ENCODE data around the gene CHPF. TPM values are rescaled to one million over a fixed set of nuclear protein-coding genes. Genes with fewer than 3 reads are reported as not detected.

CHPF gene
- total RNA-seq, 1 experiment from 2014 or later: 17.5 TPM

DNA sequence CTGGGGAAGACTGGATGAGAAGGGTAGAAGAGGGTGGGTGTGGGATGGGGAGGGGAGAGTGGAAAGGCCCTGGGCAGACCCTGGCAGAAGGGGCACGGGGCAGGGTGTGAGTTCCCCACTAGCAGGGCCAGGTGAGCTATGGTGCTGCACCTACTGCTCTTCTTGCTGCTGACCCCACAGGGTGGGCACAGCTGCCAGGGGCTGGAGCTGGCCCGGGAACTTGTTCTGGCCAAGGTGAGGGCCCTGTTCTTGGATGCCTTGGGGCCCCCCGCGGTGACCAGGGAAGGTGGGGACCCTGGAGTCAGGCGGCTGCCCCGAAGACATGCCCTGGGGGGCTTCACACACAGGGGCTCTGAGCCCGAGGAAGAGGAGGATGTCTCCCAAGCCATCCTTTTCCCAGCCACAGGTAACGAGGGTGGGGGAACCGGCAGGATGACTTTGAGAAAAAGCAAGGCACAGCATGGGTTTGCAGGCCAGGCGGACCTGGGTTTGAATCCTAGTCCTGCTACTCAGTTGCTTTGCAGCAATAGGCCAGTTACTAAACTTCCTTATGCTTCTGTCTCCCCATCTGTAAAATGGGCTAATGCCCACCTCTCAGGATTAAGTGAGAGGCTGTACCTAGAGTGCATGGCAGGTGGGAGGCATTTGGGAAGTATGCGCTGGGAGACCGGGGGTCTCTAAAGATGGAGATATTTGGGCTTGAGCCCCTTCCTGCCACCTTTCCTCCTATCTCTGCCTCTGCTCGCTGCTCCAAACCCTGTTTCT, 28.8 kb upstream of the CHPF start, which contains the start of gene INHA:
INHA (plus strand) TSS at position 74 of the 765 bp plus-strand sequence; CDS start at position 139, 65 bp downstream.
- peak within 1 kb of the TSS; percentile 59; the same call in 1 of the 2 replicates for H3K27ac ChIP-seq (ENCODE audit: low read length)
- peak within 1 kb of the TSS; percentile 38 to 49 for H3K4me3 ChIP-seq (ENCODE audit: low read depth in 2 of 2, low read length in 2 of 2)
- POLR2A ChIA-PET: interaction anchor here (1.4 kb wide), 1 partner anchor 25 kb away, joined by 3 read pairs; no protein-coding TSS in a partner anchor
- peaks cover 18% of the 10 kb centered on the region for H3K4me1 ChIP-seq (ENCODE audit: control insufficient read depth, insufficient read depth, low read length)
- H3K27me3 ChIP-seq (ENCODE audit: control insufficient read depth, insufficient read depth, low read length): no peaks in the 10 kb centered on the region
- no peaks in the 10 kb centered on the region for H3K36me3 ChIP-seq (ENCODE audit: control insufficient read depth, insufficient read depth, low read length)
- ATAC-seq: no peak
- intact Hi-C loops (cut with micrococcal nuclease; ENCODE audit: unreplicated experiment) (no loop called here), in situ Hi-C loops (cut with HindIII; ENCODE audit: low pct_unique_long_range_greater_than_20kb, low sequenced_read_pairs) (no loop called here)
- no TSS peak for BruUV-seq (replicated peaks)
- no peak for DNase-seq (ENCODE audit: low read depth, low spot score)
- TF ChIP-seq, protein P1, sequence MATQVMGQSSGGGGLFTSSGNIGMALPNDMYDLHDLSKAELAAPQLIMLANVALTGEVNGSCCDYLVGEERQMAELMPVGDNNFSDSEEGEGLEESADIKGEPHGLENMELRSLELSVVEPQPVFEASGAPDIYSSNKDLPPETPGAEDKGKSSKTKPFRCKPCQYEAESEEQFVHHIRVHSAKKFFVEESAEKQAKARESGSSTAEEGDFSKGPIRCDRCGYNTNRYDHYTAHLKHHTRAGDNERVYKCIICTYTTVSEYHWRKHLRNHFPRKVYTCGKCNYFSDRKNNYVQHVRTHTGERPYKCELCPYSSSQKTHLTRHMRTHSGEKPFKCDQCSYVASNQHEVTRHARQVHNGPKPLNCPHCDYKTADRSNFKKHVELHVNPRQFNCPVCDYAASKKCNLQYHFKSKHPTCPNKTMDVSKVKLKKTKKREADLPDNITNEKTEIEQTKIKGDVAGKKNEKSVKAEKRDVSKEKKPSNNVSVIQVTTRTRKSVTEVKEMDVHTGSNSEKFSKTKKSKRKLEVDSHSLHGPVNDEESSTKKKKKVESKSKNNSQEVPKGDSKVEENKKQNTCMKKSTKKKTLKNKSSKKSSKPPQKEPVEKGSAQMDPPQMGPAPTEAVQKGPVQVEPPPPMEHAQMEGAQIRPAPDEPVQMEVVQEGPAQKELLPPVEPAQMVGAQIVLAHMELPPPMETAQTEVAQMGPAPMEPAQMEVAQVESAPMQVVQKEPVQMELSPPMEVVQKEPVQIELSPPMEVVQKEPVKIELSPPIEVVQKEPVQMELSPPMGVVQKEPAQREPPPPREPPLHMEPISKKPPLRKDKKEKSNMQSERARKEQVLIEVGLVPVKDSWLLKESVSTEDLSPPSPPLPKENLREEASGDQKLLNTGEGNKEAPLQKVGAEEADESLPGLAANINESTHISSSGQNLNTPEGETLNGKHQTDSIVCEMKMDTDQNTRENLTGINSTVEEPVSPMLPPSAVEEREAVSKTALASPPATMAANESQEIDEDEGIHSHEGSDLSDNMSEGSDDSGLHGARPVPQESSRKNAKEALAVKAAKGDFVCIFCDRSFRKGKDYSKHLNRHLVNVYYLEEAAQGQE (IDR thresholded peaks at IDR 0.05; ENCODE audit: insufficient read depth in 1 of 2, low read depth in 2 of 2, low read length in 1 of 2): no peak
- TF ChIP-seq POLR2AphosphoS5 (IDR thresholded peaks at IDR 0.05; ENCODE audit: low read depth, low read length): no peak
- no peak for TF ChIP-seq SIN3A (IDR thresholded peaks at IDR 0.05; ENCODE audit: borderline replicate concordance, insufficient read depth, low read depth, low read length)
- CTCF ChIA-PET: interaction anchor here (0.8 kb wide), 1 partner anchor 12 kb away, joined by 3 read pairs; no protein-coding TSS in a partner anchor
- no peaks in the 10 kb centered on the region for H3K9me3 ChIP-seq (ENCODE audit: control insufficient read depth, insufficient read depth, low read depth, low read length)

DNA sequence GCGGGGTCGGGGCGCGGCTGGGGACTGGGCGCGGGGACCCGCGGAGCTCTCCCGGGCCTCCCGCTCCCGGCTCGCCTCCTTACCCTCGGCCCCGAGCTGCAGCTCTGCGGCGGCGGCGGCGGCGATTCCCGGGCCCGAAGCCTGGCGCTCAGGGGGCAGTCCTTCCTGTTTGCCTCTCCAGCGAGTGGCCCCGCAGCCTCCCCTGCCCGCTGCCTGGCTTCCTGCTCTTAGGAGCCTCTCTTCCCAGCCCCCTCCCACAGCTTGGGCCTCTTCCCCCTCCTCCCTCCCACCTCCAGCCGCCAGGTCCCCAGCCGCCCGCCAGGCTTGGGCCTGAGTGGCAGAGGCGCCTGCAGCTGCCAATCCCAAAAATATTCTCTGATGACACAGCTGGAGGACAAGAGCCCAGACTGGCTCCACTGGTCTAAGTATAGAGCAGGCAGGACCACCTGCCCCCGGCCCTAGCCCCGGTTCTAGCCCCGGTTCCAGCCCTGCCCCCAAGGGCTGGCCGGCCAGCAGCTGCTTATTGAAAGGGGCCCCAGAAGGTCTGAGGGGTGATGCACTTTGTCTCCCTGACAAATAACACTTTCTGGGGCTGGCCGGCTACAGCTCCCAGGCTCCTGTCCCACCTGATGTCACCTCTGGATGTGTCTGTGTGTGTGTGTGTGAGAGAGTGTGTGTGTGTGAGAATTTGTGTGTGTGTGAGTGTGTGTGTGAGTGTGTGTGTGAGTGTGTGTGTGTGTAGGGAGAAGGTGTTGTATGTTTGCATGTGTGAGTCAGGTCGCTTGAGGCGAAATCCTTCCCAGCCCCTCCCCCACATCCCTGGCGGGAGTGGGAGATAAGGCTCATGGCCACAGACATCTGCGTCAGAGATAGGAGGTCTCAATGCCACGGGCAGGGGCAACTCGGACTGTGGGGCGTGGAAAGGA, 28.0 kb upstream of the CHPF start, which contains the start of gene OBSL1:
OBSL1 (minus strand) TSS at position 229 of the 926 bp plus-strand sequence. CDS start 307 bp downstream, outside the sequence.
- H3K36me3 ChIP-seq (ENCODE audit: control insufficient read depth, insufficient read depth, low read length): no peaks in the 10 kb centered on the region
- in situ Hi-C loops (cut with HindIII; ENCODE audit: low pct_unique_long_range_greater_than_20kb, low sequenced_read_pairs) (no loop called here), intact Hi-C loops (cut with micrococcal nuclease; ENCODE audit: unreplicated experiment) (no loop called here)
- peak within 1 kb of the TSS; percentile 49 for H3K4me3 ChIP-seq (ENCODE audit: low read depth in 2 of 2, low read length in 2 of 2)
- TF ChIP-seq, protein P1 (IDR thresholded peaks at IDR 0.05; ENCODE audit: insufficient read depth in 1 of 2, low read depth in 2 of 2, low read length in 1 of 2): no peak
- TF ChIP-seq TCF7L2 (IDR thresholded peaks at IDR 0.05; ENCODE audit: low read depth, low read length) (no peak), SIN3A (IDR thresholded peaks at IDR 0.05; ENCODE audit: borderline replicate concordance, insufficient read depth, low read depth, low read length) (no peak), POLR2AphosphoS5 (IDR thresholded peaks at IDR 0.05; ENCODE audit: low read depth, low read length) (no peak)
- TF ChIP-seq, protein P2, sequence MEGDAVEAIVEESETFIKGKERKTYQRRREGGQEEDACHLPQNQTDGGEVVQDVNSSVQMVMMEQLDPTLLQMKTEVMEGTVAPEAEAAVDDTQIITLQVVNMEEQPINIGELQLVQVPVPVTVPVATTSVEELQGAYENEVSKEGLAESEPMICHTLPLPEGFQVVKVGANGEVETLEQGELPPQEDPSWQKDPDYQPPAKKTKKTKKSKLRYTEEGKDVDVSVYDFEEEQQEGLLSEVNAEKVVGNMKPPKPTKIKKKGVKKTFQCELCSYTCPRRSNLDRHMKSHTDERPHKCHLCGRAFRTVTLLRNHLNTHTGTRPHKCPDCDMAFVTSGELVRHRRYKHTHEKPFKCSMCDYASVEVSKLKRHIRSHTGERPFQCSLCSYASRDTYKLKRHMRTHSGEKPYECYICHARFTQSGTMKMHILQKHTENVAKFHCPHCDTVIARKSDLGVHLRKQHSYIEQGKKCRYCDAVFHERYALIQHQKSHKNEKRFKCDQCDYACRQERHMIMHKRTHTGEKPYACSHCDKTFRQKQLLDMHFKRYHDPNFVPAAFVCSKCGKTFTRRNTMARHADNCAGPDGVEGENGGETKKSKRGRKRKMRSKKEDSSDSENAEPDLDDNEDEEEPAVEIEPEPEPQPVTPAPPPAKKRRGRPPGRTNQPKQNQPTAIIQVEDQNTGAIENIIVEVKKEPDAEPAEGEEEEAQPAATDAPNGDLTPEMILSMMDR (IDR thresholded peaks at IDR 0.05): no peak
- POLR2A ChIA-PET: interaction anchor here (1.4 kb wide), 1 partner anchor 25 kb away, joined by 3 read pairs; no protein-coding TSS in a partner anchor
- DNase-seq (ENCODE audit: low read depth, low spot score) (no peak), ATAC-seq (peak; percentile 84)
- no TSS peak for BruUV-seq (replicated peaks)
- no peaks in the 10 kb centered on the region for H3K9me3 ChIP-seq (ENCODE audit: control insufficient read depth, insufficient read depth, low read depth, low read length)
- no peaks in the 10 kb centered on the region for H3K27me3 ChIP-seq (ENCODE audit: control insufficient read depth, insufficient read depth, low read length)
- peak within 1 kb of the TSS; percentile 59; the same call in 1 of the 2 replicates for H3K27ac ChIP-seq (ENCODE audit: low read length)
- peaks cover 16% of the 10 kb centered on the region for H3K4me1 ChIP-seq (ENCODE audit: control insufficient read depth, insufficient read depth, low read length)
- CTCF ChIA-PET: interaction anchor here (1.2 kb wide), 1 partner anchor 11 kb away, joined by 3 read pairs; no protein-coding TSS in a partner anchor

Data from Panc1 (cell line).